Chondrocyte (in vitro differentiated cells): Measurements from ENCODE around the gene ALDH1A3. TPM values are rescaled to one million over a fixed set of nuclear protein-coding genes. Genes with fewer than 3 reads are reported as not detected.
A peak's percentile ranks its signal among the peaks of the same experiment; 100 is the strongest.

ENCODE experiments used
- DNase-seq: peaks from one replicate; pipeline ENCODE4 v3.0.0; 2021; ENCODE audit warnings: mixed read lengths, low spot score
- H3K27ac Mint-ChIP-seq: one replicate; pipeline ENCODE4 v1.8.0; 2021; ENCODE audit warnings: mild to moderate bottlenecking, moderate library complexity, mixed read lengths; ENCODE audit not compliant: unreplicated experiment
- H3K27me3 Mint-ChIP-seq: 2 replicates; pipeline ENCODE4 v1.8.0; 2021; ENCODE audit warnings: low read depth, mixed read lengths
- H3K36me3 Mint-ChIP-seq: 2 replicates; pipeline ENCODE4 v1.8.0; 2021; ENCODE audit warnings: low read depth, mixed read lengths
- H3K4me1 Mint-ChIP-seq: 2 replicates; pipeline ENCODE4 v1.8.0; 2021; ENCODE audit warnings: low read depth, mild to moderate bottlenecking, mixed read lengths
- H3K4me3 Mint-ChIP-seq: one replicate; pipeline ENCODE4 v1.8.0; 2021; ENCODE audit warnings: mild to moderate bottlenecking, moderate library complexity, mixed read lengths; ENCODE audit not compliant: unreplicated experiment
- H3K9me3 Mint-ChIP-seq: 2 replicates; pipeline ENCODE4 v1.8.0; 2021; ENCODE audit warnings: low read depth, mixed read lengths
- total RNA-seq: library from RNA; stranded (reverse); gene quantifications from 3 replicates; pipeline ENCODE4 v1.2.1, GENCODE V29; 2021
- TF ChIP-seq, protein P1 (sequence below): fragments of 200-600 bp; sonication (generic); IDR thresholded peaks from 2 replicates; pipeline ENCODE4 v1.5.0; 2021; ENCODE audit warnings: antibody characterized with exemption, mild to moderate bottlenecking, moderate library complexity

The ALDH1A3 gene
- total RNA-seq, 1 donor from 2014 or later, result 0.55 TPM

GRCh38 chr15:100901296-100901695 lies 21.7 kb downstream of the ALDH1A3 start:
- H3K4me3 Mint-ChIP-seq, result no peak overlapping the region
- H3K36me3 Mint-ChIP-seq, result no peaks in the 10 kb centered on the region
- no peak for DNase-seq
- no peak overlapping the region for H3K27ac Mint-ChIP-seq
- peaks cover 17% of the 10 kb centered on the region for H3K4me1 Mint-ChIP-seq
- TF ChIP-seq, protein P1, sequence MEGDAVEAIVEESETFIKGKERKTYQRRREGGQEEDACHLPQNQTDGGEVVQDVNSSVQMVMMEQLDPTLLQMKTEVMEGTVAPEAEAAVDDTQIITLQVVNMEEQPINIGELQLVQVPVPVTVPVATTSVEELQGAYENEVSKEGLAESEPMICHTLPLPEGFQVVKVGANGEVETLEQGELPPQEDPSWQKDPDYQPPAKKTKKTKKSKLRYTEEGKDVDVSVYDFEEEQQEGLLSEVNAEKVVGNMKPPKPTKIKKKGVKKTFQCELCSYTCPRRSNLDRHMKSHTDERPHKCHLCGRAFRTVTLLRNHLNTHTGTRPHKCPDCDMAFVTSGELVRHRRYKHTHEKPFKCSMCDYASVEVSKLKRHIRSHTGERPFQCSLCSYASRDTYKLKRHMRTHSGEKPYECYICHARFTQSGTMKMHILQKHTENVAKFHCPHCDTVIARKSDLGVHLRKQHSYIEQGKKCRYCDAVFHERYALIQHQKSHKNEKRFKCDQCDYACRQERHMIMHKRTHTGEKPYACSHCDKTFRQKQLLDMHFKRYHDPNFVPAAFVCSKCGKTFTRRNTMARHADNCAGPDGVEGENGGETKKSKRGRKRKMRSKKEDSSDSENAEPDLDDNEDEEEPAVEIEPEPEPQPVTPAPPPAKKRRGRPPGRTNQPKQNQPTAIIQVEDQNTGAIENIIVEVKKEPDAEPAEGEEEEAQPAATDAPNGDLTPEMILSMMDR, result no peak
- H3K9me3 Mint-ChIP-seq, result peaks cover 4% of the 10 kb centered on the region
- H3K27me3 Mint-ChIP-seq, result no peaks in the 10 kb centered on the region

GRCh38 chr15:100901702-100902435 lies 22.2 kb downstream of the ALDH1A3 start:
- Mint-ChIP-seq H3K4me3 (peak overlapping the region; percentile 47), H3K9me3 (peaks cover 4% of the 10 kb centered on the region), H3K27me3 (no peaks in the 10 kb centered on the region), H3K4me1 (peaks cover 17% of the 10 kb centered on the region), H3K27ac (peak overlapping the region; percentile 77), H3K36me3 (no peaks in the 10 kb centered on the region)
- TF ChIP-seq, protein P1, result no peak
- DNase-seq, result no peak

- Mint-ChIP-seq H3K9me3 (peaks cover 4% of the 10 kb centered on the region), H3K36me3 (no peaks in the 10 kb centered on the region), H3K4me1 (peaks cover 17% of the 10 kb centered on the region), H3K27me3 (no peaks in the 10 kb centered on the region), H3K4me3 (peak overlapping the region; percentile 47), H3K27ac (peak overlapping the region; percentile 77)
- TF ChIP-seq, protein P1, result no peak
- DNase-seq, result no peak
Measured at GRCh38 chr15:100902436-100903167, 23.0 kb downstream of the ALDH1A3 start.

DNA sequence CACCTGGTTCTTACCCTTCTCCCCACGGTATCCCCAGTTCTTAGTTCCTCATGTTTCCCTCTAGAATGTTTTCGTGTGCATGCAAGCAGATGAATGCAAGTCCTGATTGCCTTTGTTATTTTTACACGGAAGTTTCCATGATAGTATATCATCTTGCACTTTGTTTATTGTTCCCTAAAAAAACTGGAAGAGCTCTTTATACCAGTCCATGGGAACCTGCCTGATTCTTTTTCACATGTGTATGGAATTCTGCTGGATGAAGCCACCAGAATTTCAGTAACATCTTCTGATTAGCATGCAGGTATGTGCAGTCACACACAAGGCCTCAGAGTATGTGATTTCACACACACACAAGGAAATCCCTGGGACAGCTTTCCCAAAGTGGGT lies 23.5 kb downstream of the ALDH1A3 start:
- Mint-ChIP-seq H3K4me1 (peaks cover 17% of the 10 kb centered on the region), H3K36me3 (no peaks in the 10 kb centered on the region), H3K27me3 (no peaks in the 10 kb centered on the region), H3K4me3 (no peak overlapping the region), H3K9me3 (peaks cover 4% of the 10 kb centered on the region), H3K27ac (no peak overlapping the region)
- DNase-seq, result no peak
- TF ChIP-seq, protein P1, result no peak

GRCh38 chr15:100905850-100906249 lies 26.2 kb downstream of the ALDH1A3 start:
- Mint-ChIP-seq H3K27ac (no peak overlapping the region), H3K36me3 (no peaks in the 10 kb centered on the region), H3K27me3 (no peaks in the 10 kb centered on the region), H3K9me3 (peaks cover 4% of the 10 kb centered on the region), H3K4me1 (peaks cover 17% of the 10 kb centered on the region), H3K4me3 (no peak overlapping the region)
- DNase-seq, result no peak
- TF ChIP-seq, protein P1, result no peak
